ENCODE results near the gene CLIC3. TPM values are rescaled to one million over a fixed set of nuclear protein-coding genes. Genes with fewer than 3 reads are reported as not detected.
"Not testable (repeated sequence)": the region's sequence is repeated elsewhere in the genome, so short reads cannot be mapped to it uniquely, and the experiment has no call there.

CLIC3 gene
- total RNA-seq, 2 experiments from 2014 or later = not detected

- Histone ChIP-seq H3K9me3 (ENCODE audit: low read length) (no peaks in the 10 kb centered on the region), H3K9me2 (ENCODE audit: insufficient read depth, low read length) (no peaks in the 10 kb centered on the region), H3K79me2 (ENCODE audit: insufficient read depth, low read depth, low read length) (no peaks in the 10 kb centered on the region), H3K4me1 (ENCODE audit: insufficient read depth, low read length, poor library complexity, severe bottlenecking) (peaks cover 4% of the 10 kb centered on the region), H3K36me3 (ENCODE audit: insufficient read depth, low read length) (no peaks in the 10 kb centered on the region), H2AFZ (ENCODE audit: low read length) (no peak overlapping the region), H3K4me3 (ENCODE audit: low read depth, low read length, poor library complexity, severe bottlenecking) (no peak overlapping the region), H3K27ac (ENCODE audit: low read depth, low read length, poor library complexity, severe bottlenecking) (no peak overlapping the region), H4K20me1 (ENCODE audit: insufficient read depth, low read length) (no peaks in the 10 kb centered on the region), H3K4me2 (ENCODE audit: low read length) (no peak overlapping the region)
- POLR2A ChIA-PET = interaction anchor here (0.5 kb wide), 1 partner anchor 72 kb away, joined by 3 read pairs; no protein-coding TSS in a partner anchor
- intact Hi-C loops (cut with micrococcal nuclease; ENCODE audit: unreplicated experiment) = no loop called here
- no TSS peak for BruUV-seq (replicated peaks)
- TF ChIP-seq EZH2phosphoT487 (IDR thresholded peaks at IDR 0.05; ENCODE audit: borderline replicate concordance, low read depth, low read length) (no peak), CTCF (conservative IDR thresholded peaks at IDR 0.05; ENCODE audit: low read length) (no peak)
- CTCF ChIA-PET (ENCODE audit: unreplicated experiment) = no interaction called here
- no peak for DNase-seq (ENCODE audit: low spot score)
These were observed 10.0 kb upstream of the CLIC3 start for GRCh38 chr9:137006116-137007003.

GRCh38 chr9:137004285-137004684 lies 7.9 kb upstream of the CLIC3 start:
- POLR2A ChIA-PET; H3K4me2 ChIP-seq (ENCODE audit: low read length); H3K79me2 ChIP-seq (ENCODE audit: insufficient read depth, low read depth, low read length); DNase-seq (ENCODE audit: low spot score); H3K9me2 ChIP-seq (ENCODE audit: insufficient read depth, low read length); CTCF ChIA-PET (ENCODE audit: unreplicated experiment); BruUV-seq (replicated peaks); H3K9me3 ChIP-seq (ENCODE audit: low read length); H2AFZ ChIP-seq (ENCODE audit: low read length); H3K4me3 ChIP-seq (ENCODE audit: low read depth, low read length, poor library complexity, severe bottlenecking); H4K20me1 ChIP-seq (ENCODE audit: insufficient read depth, low read length); H3K27ac ChIP-seq (ENCODE audit: low read depth, low read length, poor library complexity, severe bottlenecking); intact Hi-C loops (cut with micrococcal nuclease; ENCODE audit: unreplicated experiment); H3K36me3 ChIP-seq (ENCODE audit: insufficient read depth, low read length): not testable (repeated sequence)
- H3K4me1 ChIP-seq (ENCODE audit: insufficient read depth, low read length, poor library complexity, severe bottlenecking) = peaks cover 20% of the 10 kb centered on the region
- peak; percentile 60 for TF ChIP-seq CTCF (conservative IDR thresholded peaks at IDR 0.05; ENCODE audit: low read length)

GRCh38 chr9:137002646-137003041 lies 6.3 kb upstream of the CLIC3 start:
- Histone ChIP-seq H3K79me2 (ENCODE audit: insufficient read depth, low read depth, low read length) (no peaks in the 10 kb centered on the region), H3K27ac (ENCODE audit: low read depth, low read length, poor library complexity, severe bottlenecking) (no peak overlapping the region), H3K9me3 (ENCODE audit: low read length) (no peaks in the 10 kb centered on the region), H3K36me3 (ENCODE audit: insufficient read depth, low read length) (no peaks in the 10 kb centered on the region), H3K9me2 (ENCODE audit: insufficient read depth, low read length) (no peaks in the 10 kb centered on the region), H4K20me1 (ENCODE audit: insufficient read depth, low read length) (no peaks in the 10 kb centered on the region), H3K4me2 (ENCODE audit: low read length) (no peak overlapping the region), H3K4me1 (ENCODE audit: insufficient read depth, low read length, poor library complexity, severe bottlenecking) (peaks cover 23% of the 10 kb centered on the region), H2AFZ (ENCODE audit: low read length) (no peak overlapping the region), H3K4me3 (ENCODE audit: low read depth, low read length, poor library complexity, severe bottlenecking) (no peak overlapping the region)
- no peak for TF ChIP-seq EZH2phosphoT487 (IDR thresholded peaks at IDR 0.05; ENCODE audit: borderline replicate concordance, low read depth, low read length)
- no peak for TF ChIP-seq CTCF (conservative IDR thresholded peaks at IDR 0.05; ENCODE audit: low read length)
- no TSS peak for BruUV-seq (replicated peaks)
- no peak for DNase-seq (ENCODE audit: low spot score)
- ChIA-PET CTCF (ENCODE audit: unreplicated experiment) (no interaction called here), POLR2A (interaction anchor here (1.1 kb wide), 1 partner anchor 11 kb away, joined by 3 read pairs; the partner anchor contains the start of gene PAXX)
- intact Hi-C loops (cut with micrococcal nuclease; ENCODE audit: unreplicated experiment) = no loop called here
